Stimulated activated CD4-positive, alpha-beta T cell treated with anti-CD3 and anti-CD28 coated beads, Interleukin-4, amount 100 ng/mL, for 1 hour (primary cell): ENCODE data around the gene GLYATL2.

Experiments used
- DNase-seq: peaks from one replicate; pipeline ENCODE4 v3.0.0-alpha.2; 2020

Gene GLYATL2

GRCh38 chr11:58796333-58796732 is 48.2 kb downstream of the GLYATL2 start:
- DNase-seq = no peak

GRCh38 chr11:58788355-58789023 is 56.0 kb downstream of the GLYATL2 start:
- DNase-seq = peak; percentile 14

- DNase-seq = no peak
Measured at GRCh38 chr11:58787903-58788302, 56.6 kb downstream of the GLYATL2 start.

GRCh38 chr11:58786693-58787092 is 57.8 kb downstream of the GLYATL2 start:
- no peak for DNase-seq

GRCh38 chr11:58784995-58785394 is 59.5 kb downstream of the GLYATL2 start:
- DNase-seq = no peak
